Tibial nerve (tissue), 4 donors: Measurements from ENCODE around the gene PDE8B. TPM values are rescaled to one million over a fixed set of nuclear protein-coding genes. Genes with fewer than 3 reads are reported as not detected.
"Not testable (repeated sequence)": the region's sequence is repeated elsewhere in the genome, so short reads cannot be mapped to it uniquely, and the experiment has no call there.

ENCODE experiments used
- DNase-seq, 2 donors: peaks; one replicate each; pipeline ENCODE4 v3.0.0-alpha.2; 2019; ENCODE audit warnings: low spot score in 2 of 2
- H3K27ac ChIP-seq, 4 donors: fragments of 200-600 bp; sonication (generic) in 3 of 4; one replicate each; pipeline ENCODE4 v1.5.1; 2017 to 2019; ENCODE audit warnings: mild to moderate bottlenecking in 1 of 4
- H3K27me3 ChIP-seq, 2 donors: fragments of 200-600 bp; sonication (generic) in 1 of 2; one replicate each; pipeline versions ENCODE4 v1.5.1 to v1.6.0; 2017 to 2019
- H3K36me3 ChIP-seq, 3 donors: fragments of 200-600 bp; sonication (generic); one replicate each; pipeline ENCODE4 v1.5.1; 2018 to 2019
- H3K4me1 ChIP-seq, 4 donors: fragments of 200-600 bp; sonication (generic) in 3 of 4; one replicate each; pipeline ENCODE4 v1.5.1; 2017 to 2019
- H3K4me3 ChIP-seq, 4 donors: fragments of 200-600 bp; sonication (generic) in 3 of 4; one replicate each; pipeline ENCODE4 v1.5.1; 2017 to 2019; ENCODE audit warnings: mild to moderate bottlenecking in 1 of 4, moderate library complexity in 1 of 4
- H3K9me3 ChIP-seq, 4 donors: fragments of 200-600 bp; sonication (generic) in 3 of 4; one replicate each; pipeline ENCODE4 v1.5.1; 2017 to 2019
- CTCF ChIP-seq, 5 experiments: fragments of 200-600 bp in 3 of 5; fragments of 450-650 bp in 2 of 5; sonication (generic) in 3 of 5; IDR thresholded peaks; one replicate each; pipeline ENCODE4 v1.5.1; 2016 to 2019; ENCODE audit warnings: antibody characterized with exemption in 5 of 5, mild to moderate bottlenecking in 3 of 5, moderate library complexity in 2 of 5
- EP300 ChIP-seq, 2 donors: sonication (generic); formaldehyde crosslinking; IDR thresholded peaks; one replicate each; pipeline ENCODE4 v1.6.1; 2017; ENCODE audit warnings: antibody characterized with exemption in 2 of 2, mild to moderate bottlenecking in 1 of 2
- POLR2A ChIP-seq, 2 donors: fragments of 450-650 bp; IDR thresholded peaks; one replicate each; pipeline ENCODE4 v1.6.1; 2017; ENCODE audit warnings: antibody characterized with exemption in 2 of 2, mild to moderate bottlenecking in 2 of 2, moderate library complexity in 2 of 2
- WGBS, 2 donors: methylation state at CpG; one replicate each; pipeline ENCODE4 v1.1.5; 2018; 5-methylcytosine and 5-hydroxymethylcytosine counted together
- total RNA-seq, 4 donors: library from RNA; depleted of rRNA; stranded (reverse); fragments of >200 nt; gene quantifications; one replicate each; pipeline ENCODE4 v1.1.0, GENCODE V29; 2016

The PDE8B gene
- total RNA-seq, 4 donors from 2014 or later, result 6.3 to 8.8 (median 7.2) TPM

- H3K9me3 ChIP-seq, result no peaks in the 10 kb centered on the region
- H3K27me3 ChIP-seq, result no peaks in the 10 kb centered on the region
- 44 to 46% methylated on average over 6 of the region's 6 CpGs for WGBS, 2 donors
- no peak overlapping the region for H3K27ac ChIP-seq
- H3K4me1 ChIP-seq, result no peaks in the 10 kb centered on the region
- DNase-seq, result no peak
- no peak for TF ChIP-seq CTCF (IDR thresholded peaks at IDR 0.05)
- TF ChIP-seq POLR2A (IDR thresholded peaks at IDR 0.05), result no peak
- TF ChIP-seq EP300 (IDR thresholded peaks at IDR 0.05), result no peak
- H3K4me3 ChIP-seq, result no peak overlapping the region
- H3K36me3 ChIP-seq, result no peaks in the 10 kb centered on the region
Observed at GRCh38 chr5:77379558-77380061, 169.1 kb downstream of the PDE8B start.

GRCh38 chr5:77380636-77381035 lies 170.2 kb downstream of the PDE8B start:
- Histone ChIP-seq H3K27ac (no peak overlapping the region), H3K36me3 (no peaks in the 10 kb centered on the region), H3K4me3 (no peak overlapping the region), H3K27me3 (no peaks in the 10 kb centered on the region), H3K9me3 (no peaks in the 10 kb centered on the region), H3K4me1 (no peaks in the 10 kb centered on the region)
- DNase-seq, result no peak
- no peak for TF ChIP-seq EP300 (IDR thresholded peaks at IDR 0.05)
- TF ChIP-seq POLR2A (IDR thresholded peaks at IDR 0.05), result no peak
- TF ChIP-seq CTCF (IDR thresholded peaks at IDR 0.05), result no peak
- WGBS, 2 donors, result 63% methylated on average over 4 of the region's 4 CpGs

- H3K27me3 ChIP-seq, H3K4me3 ChIP-seq, H3K36me3 ChIP-seq, H3K27ac ChIP-seq, DNase-seq, H3K4me1 ChIP-seq, H3K9me3 ChIP-seq: not testable (repeated sequence)
- WGBS, 2 donors, result 90 to 93% methylated on average over 2 of the region's 2 CpGs
Observed at GRCh38 chr5:77383336-77383735, 172.9 kb downstream of the PDE8B start.

- not testable (repeated sequence) for H3K27me3 ChIP-seq, DNase-seq, H3K36me3 ChIP-seq, H3K4me3 ChIP-seq, H3K27ac ChIP-seq, H3K4me1 ChIP-seq, H3K9me3 ChIP-seq
- WGBS, 2 donors, result 96 to 98% methylated on average over 1 of the region's 1 CpG
Observed at GRCh38 chr5:77386340-77386739, 175.9 kb downstream of the PDE8B start.

- Histone ChIP-seq H3K36me3 (no peaks in the 10 kb centered on the region), H3K4me1 (peaks cover 0 to 7% (median 0%) of the 10 kb centered on the region in 4 donors), H3K27ac (no peak overlapping the region), H3K4me3 (no peak overlapping the region), H3K9me3 (no peaks in the 10 kb centered on the region), H3K27me3 (no peaks in the 10 kb centered on the region)
- 58 to 65% methylated on average over 2 of the region's 2 CpGs for WGBS, 2 donors
- TF ChIP-seq POLR2A (IDR thresholded peaks at IDR 0.05) (no peak), CTCF (IDR thresholded peaks at IDR 0.05) (no peak)
- DNase-seq, result no peak
Observed at GRCh38 chr5:77389746-77390145, 179.3 kb downstream of the PDE8B start.

- WGBS, 2 donors, result 61 to 68% methylated on average over 3 of the region's 3 CpGs
- no peaks in the 10 kb centered on the region for H3K36me3 ChIP-seq
- H3K27ac ChIP-seq, result no peak overlapping the region
- TF ChIP-seq POLR2A (IDR thresholded peaks at IDR 0.05) (no peak), CTCF (IDR thresholded peaks at IDR 0.05) (no peak), EP300 (IDR thresholded peaks at IDR 0.05) (no peak)
- no peaks in the 10 kb centered on the region for H3K27me3 ChIP-seq
- no peak for DNase-seq
- H3K9me3 ChIP-seq, result no peaks in the 10 kb centered on the region
- H3K4me1 ChIP-seq, result peaks cover 0 to 7% (median 0%) of the 10 kb centered on the region in 4 donors
- H3K4me3 ChIP-seq, result no peak overlapping the region
Observed at GRCh38 chr5:77390221-77390620, 179.7 kb downstream of the PDE8B start.
